GM13976 (cell line): ENCODE measurements around the gene LRRC27.

ENCODE experiments used
- DNase-seq: peaks from one replicate; pipeline ENCODE4 v3.0.0; 2012; ENCODE audit warnings: low spot score
- in situ Hi-C: fragments of 300-500 bp; cut with MboI; formaldehyde crosslinking; loops from one replicate; pipeline ENCODE4 v1.12.0; 2022; ENCODE audit warnings: low sequenced_read_pairs, mixed read lengths, inconsistent platforms; ENCODE audit not compliant: unreplicated experiment
- TF ChIP-seq, protein P1 (sequence below): IDR thresholded peaks from 2 replicates; pipeline ENCODE4 v1.5.1; 2012; ENCODE audit warnings: borderline replicate concordance, mild to moderate bottlenecking; ENCODE audit not compliant: insufficient read depth; ENCODE audit errors: extremely low read depth, missing control alignments, control extremely low read depth

Gene LRRC27

DNA sequence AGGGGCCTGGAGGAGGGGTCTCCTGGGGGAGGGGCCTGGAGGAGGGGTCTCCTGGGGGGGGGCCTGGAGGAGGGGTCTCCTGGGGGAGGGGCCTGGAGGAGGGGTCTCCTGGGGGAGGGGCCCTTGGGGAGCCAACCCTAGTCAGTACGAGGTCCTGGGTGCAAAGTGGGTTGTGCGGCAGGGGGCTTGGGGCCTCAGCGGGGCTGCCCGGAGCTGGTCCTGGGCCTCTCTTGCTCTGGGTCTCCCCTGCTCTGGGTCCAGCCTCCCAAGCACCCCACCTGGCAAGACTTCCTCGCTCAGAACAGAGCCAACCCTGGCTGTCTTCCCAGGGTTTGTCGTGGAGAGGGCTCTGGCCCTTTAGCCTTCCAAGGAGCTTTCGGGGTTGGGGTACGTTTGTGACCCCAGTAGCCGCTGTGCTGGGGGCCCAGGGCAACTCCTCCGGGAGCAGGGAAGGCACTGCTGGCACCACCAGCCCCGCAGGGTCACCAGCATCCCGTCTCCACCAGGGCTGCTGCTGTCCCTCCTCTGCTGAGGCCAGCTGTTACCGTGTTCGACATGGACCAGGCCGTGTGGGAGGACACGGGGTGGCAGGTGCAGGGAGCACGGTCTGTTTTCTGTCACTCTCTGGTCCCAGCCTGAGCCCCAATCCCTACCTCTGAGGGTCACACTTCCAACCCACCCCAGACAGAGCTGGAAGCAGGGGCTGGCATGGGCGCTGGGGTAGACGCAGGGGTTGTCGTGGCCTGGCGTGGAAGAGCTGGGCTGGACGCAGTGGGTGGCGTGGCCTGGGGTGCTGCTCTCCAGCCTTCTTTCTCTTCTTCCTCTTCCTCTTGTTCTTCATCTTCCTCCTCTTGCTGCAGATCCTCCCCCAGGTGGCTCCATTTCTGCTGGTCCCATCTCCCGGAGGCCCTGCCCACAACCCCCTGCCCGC lies 87.8 kb downstream of the LRRC27 start:
- TF ChIP-seq, protein P1, sequence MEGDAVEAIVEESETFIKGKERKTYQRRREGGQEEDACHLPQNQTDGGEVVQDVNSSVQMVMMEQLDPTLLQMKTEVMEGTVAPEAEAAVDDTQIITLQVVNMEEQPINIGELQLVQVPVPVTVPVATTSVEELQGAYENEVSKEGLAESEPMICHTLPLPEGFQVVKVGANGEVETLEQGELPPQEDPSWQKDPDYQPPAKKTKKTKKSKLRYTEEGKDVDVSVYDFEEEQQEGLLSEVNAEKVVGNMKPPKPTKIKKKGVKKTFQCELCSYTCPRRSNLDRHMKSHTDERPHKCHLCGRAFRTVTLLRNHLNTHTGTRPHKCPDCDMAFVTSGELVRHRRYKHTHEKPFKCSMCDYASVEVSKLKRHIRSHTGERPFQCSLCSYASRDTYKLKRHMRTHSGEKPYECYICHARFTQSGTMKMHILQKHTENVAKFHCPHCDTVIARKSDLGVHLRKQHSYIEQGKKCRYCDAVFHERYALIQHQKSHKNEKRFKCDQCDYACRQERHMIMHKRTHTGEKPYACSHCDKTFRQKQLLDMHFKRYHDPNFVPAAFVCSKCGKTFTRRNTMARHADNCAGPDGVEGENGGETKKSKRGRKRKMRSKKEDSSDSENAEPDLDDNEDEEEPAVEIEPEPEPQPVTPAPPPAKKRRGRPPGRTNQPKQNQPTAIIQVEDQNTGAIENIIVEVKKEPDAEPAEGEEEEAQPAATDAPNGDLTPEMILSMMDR = no peak
- in situ Hi-C loops = no loop called here
- no peak for DNase-seq

DNA sequence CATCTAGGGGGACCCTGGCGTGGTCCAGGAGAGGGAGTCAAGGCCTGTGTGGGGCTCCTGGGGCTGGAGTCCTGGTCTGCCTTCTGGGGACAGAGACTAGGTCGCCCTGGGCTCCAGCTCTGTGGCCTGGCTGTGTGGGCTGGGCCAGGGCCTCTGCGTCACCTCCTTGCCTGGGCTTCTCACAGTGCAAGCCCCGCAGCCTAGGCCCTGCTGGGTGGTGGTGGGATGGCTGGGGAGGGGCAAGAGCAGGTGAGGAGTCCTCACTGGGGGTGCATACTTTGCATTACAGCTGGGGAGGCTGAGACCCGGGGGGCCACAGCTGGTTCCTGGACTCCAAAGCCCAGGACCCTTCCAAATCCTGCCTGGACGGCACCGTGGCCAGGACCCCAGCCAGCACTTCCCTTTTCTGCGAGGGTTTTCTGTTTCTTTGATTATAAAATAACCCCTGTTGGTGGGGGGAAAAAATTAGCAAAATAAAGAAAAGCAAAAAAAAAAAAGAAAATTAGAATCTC lies 88.5 kb downstream of the LRRC27 start:
- no peak for DNase-seq
- TF ChIP-seq, protein P1 = no peak
- in situ Hi-C loops = no loop called here

DNA sequence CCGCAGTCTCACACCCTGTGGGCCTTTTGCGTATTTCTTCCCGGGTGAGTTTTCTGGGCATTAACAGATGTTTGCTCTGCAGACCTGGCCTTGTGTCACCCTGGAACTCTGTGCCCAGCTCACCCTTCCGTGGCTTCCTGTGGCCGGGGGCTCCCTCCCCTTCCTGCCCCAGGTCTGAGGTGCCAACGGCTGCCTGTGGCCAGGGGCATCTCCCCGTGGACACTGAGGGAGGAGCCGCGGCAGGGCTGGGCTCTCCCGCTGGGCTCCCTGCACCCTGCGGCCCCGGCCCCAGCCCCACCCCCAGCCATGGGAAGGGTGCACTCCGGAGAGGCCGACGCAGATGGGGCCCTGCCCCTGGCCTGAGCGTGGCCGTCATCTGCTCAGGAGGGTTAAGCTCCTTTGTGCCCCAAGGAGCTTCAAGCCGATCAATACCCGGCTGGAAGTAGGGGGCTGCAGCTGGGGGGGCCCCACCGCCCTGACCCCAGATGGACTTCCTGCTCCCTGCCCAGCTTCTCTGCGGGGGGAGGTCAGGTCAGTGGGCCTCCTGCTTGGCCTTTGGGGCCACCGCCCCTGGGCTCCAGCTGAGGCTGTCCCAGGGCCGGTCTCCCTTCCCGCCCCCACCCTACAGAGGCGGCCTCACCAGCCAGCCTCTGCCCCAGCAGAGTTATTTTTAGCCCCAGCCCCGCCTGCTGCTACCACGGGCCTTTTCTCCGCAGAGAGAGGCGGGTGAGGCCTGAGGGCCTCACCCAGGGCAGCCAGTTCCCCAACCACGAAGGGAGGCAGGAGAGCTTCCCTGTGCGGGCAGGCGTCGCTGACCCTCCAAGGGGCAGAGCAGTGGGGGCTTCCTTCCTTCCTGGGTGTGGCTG lies 89.2 kb downstream of the LRRC27 start:
- TF ChIP-seq, protein P1 = no peak
- in situ Hi-C loops = no loop called here
- DNase-seq = no peak

DNA sequence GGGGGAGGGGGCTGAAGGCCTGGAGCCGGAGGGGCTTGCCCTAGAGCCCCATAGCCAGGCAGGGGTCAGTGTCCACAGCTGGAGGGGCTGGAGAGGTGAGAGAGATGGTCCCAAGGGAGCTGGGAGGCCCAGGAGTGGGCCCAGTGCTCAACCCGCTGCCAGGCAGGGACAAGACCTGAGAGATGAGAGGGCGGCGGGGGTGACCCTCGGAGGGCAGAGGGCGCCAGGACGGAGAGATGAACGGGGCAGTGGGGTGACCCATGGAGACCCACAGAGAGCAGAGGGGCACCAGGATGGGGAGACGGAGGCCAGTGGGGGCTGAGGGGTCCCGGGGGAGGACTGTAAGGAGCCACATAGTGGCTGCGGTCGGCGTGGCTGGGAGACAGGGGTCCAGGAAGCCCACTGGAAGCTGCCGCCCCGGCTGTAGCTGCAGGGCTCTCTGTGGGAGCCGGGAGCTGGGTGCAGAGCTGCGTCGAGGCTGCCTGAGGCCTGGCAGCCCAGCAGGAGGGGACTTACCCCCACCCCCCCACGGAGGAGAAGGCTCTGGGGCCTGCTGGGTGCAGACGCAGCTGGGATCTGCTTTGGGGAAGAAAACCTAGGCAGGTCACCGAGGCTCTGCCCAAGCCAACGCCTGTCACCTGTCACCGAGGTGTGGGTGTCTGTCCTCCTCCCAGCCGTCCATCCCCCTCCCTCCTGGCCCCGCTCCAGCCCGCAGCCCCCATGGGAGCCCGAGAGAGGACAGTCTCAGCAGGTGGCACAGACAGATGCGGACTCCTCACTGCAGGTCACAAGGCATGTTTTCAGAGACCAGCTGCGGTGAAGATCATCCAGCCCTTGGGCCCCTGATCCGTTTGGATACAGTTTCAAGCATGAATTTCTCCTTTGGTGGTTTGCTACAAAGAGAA lies 90.1 kb downstream of the LRRC27 start:
- TF ChIP-seq, protein P1 = no peak
- DNase-seq = no peak
- in situ Hi-C loops = no loop called here

DNA sequence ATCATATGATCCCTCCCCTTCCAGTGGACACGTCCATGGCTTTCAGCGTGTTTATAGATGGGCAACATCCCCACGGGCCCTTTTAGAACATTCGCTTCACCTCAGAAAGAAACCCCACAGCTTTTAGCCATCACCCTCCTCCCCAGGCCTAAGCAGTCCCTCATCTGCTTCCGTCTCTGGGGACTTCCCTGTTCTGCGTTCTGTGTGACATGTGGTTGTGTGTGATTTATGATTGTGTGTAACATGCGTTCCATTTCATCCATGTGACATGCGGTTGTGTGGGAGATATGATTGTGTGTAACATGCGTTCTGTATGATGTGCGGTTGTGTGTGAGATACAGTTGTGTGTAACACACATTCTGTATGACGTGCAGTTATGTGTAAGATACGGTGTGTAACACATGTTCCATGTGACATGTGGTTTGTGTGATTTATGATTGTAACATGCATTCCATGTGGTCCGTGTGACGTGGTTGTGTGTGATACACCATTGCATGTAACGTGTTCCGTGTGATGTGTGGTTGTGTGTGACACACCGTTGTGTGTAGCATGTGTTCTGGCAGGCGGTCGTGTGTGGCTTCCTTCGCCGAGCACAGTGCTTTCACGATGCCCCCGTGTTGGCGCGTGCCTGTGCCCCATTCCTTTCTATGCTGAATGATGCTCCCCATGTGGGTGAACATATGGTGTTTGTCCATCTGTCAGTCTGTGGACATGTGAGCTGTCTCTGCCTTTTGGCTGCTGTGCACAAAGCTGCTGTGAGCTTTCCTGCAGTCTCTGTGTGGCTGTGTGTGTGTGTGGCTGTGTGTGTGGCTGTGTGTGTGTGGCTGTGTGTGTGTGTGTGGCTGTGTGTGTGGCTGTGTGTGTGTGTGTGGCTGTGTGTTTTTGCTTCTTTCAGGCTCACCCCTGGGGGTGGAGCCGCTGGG lies 91.2 kb downstream of the LRRC27 start:
- in situ Hi-C loops = no loop called here
- TF ChIP-seq, protein P1 = no peak
- no peak for DNase-seq
